ENCODE results near the gene MGAM2. TPM values are rescaled to one million over a fixed set of nuclear protein-coding genes. Genes with fewer than 3 reads are reported as not detected.

The MGAM2 gene
- total and polyA plus RNA-seq, 3 donors from 2014 or later: 2.3 to 4.4 (median 2.7) TPM

DNA sequence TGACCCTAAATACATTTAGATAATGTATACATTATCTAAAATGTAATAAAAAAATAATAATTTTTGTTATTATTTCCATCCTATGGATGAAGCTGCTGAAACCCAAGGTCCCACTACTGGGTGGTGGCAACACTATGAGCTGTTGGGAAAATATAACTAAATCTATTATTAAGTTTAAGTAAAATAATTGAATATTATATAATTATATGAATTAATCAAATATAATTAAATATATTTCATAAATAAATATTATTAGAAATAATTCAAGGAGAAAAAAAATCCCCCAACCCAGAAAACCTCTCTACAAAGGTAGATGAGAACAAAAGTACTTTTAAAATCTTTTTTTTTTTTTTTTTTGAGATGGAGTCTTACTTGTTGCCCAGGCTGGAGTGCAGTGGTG is 138.4 kb downstream of the MGAM2 start:
- Histone ChIP-seq H3K27ac (no peak overlapping the region), H3K9me3 (no peaks in the 10 kb centered on the region), H3K4me3 (no peak overlapping the region), H3K4me1 (no peaks in the 10 kb centered on the region), H3K27me3 (no peaks in the 10 kb centered on the region), H3K36me3 (ENCODE audit: low read depth, missing control alignments) (no peaks in the 10 kb centered on the region)
- DNase-seq: no peak
- no peak for TF ChIP-seq POLR2A (IDR thresholded peaks at IDR 0.05)
- TF ChIP-seq, protein P1, sequence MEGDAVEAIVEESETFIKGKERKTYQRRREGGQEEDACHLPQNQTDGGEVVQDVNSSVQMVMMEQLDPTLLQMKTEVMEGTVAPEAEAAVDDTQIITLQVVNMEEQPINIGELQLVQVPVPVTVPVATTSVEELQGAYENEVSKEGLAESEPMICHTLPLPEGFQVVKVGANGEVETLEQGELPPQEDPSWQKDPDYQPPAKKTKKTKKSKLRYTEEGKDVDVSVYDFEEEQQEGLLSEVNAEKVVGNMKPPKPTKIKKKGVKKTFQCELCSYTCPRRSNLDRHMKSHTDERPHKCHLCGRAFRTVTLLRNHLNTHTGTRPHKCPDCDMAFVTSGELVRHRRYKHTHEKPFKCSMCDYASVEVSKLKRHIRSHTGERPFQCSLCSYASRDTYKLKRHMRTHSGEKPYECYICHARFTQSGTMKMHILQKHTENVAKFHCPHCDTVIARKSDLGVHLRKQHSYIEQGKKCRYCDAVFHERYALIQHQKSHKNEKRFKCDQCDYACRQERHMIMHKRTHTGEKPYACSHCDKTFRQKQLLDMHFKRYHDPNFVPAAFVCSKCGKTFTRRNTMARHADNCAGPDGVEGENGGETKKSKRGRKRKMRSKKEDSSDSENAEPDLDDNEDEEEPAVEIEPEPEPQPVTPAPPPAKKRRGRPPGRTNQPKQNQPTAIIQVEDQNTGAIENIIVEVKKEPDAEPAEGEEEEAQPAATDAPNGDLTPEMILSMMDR (IDR thresholded peaks at IDR 0.05): no peak
- intact Hi-C loops (cut with DNase I; ENCODE audit: low total_unique reads): no loop called here

DNA sequence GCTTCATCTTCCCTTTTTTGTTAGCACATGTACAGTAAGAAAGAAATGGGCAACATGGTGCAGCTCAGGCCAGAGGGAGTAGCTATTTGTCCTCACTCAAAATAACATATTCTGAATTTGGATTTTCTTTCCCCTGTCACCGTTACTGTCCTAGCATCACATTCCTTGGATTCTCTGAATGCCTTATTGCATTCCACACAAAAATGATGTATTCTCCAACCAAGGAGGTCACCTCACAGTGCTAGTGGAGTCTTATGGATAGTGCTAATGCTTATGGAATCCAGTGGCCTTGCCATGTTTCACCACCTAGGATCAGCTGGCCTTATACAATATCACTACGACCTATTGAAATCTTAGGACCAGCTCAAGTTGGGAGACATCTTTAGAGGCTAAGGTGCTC is 139.2 kb downstream of the MGAM2 start:
- 60 to 76% methylated on average over 2 of the region's 2 CpGs for WGBS, 2 donors
- H3K27ac ChIP-seq: no peak overlapping the region
- no peak for DNase-seq
- H3K27me3 ChIP-seq: no peaks in the 10 kb centered on the region
- TF ChIP-seq POLR2A (IDR thresholded peaks at IDR 0.05): no peak
- TF ChIP-seq, protein P1 (IDR thresholded peaks at IDR 0.05): no peak
- no peaks in the 10 kb centered on the region for H3K9me3 ChIP-seq
- no peaks in the 10 kb centered on the region for H3K4me1 ChIP-seq
- no peak overlapping the region for H3K4me3 ChIP-seq
- H3K36me3 ChIP-seq (ENCODE audit: low read depth, missing control alignments): no peaks in the 10 kb centered on the region
- intact Hi-C loops (cut with DNase I; ENCODE audit: low total_unique reads): no loop called here

DNA sequence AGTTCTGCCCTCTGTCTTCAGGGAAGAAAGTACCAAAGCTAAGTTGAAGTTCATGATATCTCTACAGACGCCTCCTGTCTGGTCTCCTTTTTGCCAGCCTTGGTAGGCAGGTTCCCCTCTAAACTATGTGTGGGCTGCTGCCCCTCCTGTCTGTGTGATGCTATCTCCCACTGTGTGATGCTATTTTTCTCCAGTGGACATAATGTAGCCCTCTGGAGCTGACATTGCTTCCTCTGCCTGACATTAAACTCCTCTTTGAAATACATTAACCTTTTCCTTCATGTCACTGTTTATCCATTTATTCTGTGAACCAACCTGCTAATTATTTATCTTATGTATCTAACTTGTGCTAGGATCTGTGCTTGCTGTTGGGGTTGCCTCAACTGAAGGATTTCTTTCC is 146.4 kb downstream of the MGAM2 start, which contains the start of gene PRSS58:
Gene PRSS58, minus strand, starts transcription at position 101 of the 400 bp plus-strand sequence. CDS start 351 bp downstream, outside the sequence.
- Histone ChIP-seq H3K27ac (no peak within 1 kb of the TSS), H3K36me3 (ENCODE audit: low read depth, missing control alignments) (no peaks in the 10 kb centered on the region), H3K4me1 (no peaks in the 10 kb centered on the region), H3K4me3 (no peak within 1 kb of the TSS), H3K9me3 (no peaks in the 10 kb centered on the region), H3K27me3 (no peaks in the 10 kb centered on the region)
- DNase-seq: no peak
- WGBS, 2 donors: 86 to 88% methylated on average over 1 of the region's 1 CpG
- TF ChIP-seq POLR2A (IDR thresholded peaks at IDR 0.05): no peak
- TF ChIP-seq, protein P1 (IDR thresholded peaks at IDR 0.05): no peak
- intact Hi-C loops (cut with DNase I; ENCODE audit: low total_unique reads): no loop called here

DNA sequence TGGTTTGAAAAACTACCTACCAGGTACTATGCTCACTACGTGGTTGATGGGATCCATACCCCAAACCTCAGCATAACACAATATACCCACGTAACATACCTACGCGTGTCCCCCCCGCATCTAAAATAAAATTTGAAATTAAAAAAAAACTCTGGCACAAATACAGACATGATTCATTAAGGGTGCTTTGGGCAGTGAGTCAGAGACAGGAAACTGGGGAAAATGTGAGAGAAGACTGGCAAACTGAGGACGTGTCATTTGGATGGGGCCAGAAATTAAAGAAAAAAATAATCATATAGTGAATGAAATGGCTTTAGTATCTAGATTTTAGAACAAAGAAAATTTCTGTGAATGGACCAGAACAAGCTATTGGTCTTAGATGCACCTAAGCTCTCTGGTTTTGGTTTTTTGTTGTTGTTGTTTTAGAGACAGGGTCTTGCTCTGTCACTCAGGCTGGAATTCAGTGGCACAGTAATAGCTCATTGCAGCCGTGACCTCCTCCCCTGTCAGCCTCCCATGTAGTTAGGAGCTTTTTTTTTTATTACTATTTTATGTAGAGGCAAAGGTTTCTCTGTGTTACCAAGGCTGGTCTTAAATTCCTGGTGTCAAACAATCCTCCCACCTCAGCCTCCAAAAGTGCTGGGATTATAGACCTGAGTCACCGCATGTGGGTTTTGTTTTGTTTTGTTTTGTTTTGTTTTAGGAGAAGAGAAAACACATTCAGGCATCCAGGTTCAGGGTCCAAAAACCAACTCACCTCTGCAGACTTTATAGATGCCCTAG is 152.3 kb downstream of the MGAM2 start:
- intact Hi-C loops (cut with DNase I; ENCODE audit: low total_unique reads): no loop called here
- no peak for TF ChIP-seq POLR2A (IDR thresholded peaks at IDR 0.05)
- TF ChIP-seq, protein P1 (IDR thresholded peaks at IDR 0.05): no peak
- Histone ChIP-seq H3K9me3 (no peaks in the 10 kb centered on the region), H3K27ac (no peak overlapping the region), H3K27me3 (no peaks in the 10 kb centered on the region), H3K4me3 (no peak overlapping the region), H3K4me1 (no peaks in the 10 kb centered on the region), H3K36me3 (ENCODE audit: low read depth, missing control alignments) (no peaks in the 10 kb centered on the region)
- WGBS, 2 donors: 75 to 77% methylated on average over 8 of the region's 8 CpGs
- no peak for DNase-seq

Other genes starting within 250 kb of the MGAM2 start
- gene OR9A4, start 195.3 kb upstream of the MGAM2 start, total RNA-seq: under 1 TPM in 1 of 2 donors, not detected in 1; 0.25 TPM
- not detected for gene OR9A4, start 195.3 kb upstream of the MGAM2 start, polyA plus RNA-seq (ENCODE audit: insufficient read depth, low read depth, low replicate concordance)
- under 1 TPM; 0.31 to 0.74 TPM for gene CLEC5A, start 164.7 kb upstream of the MGAM2 start, total RNA-seq
- gene CLEC5A, start 164.7 kb upstream of the MGAM2 start, polyA plus RNA-seq (ENCODE audit: insufficient read depth, low read depth, low replicate concordance): 0.70 TPM
- gene TAS2R38, start 137.9 kb upstream of the MGAM2 start, total RNA-seq: not detected
- not detected for gene TAS2R38, start 137.9 kb upstream of the MGAM2 start, polyA plus RNA-seq (ENCODE audit: insufficient read depth, low read depth, low replicate concordance)
- 1 to 10 TPM; 3.5 to 3.8 TPM for gene MGAM, start 115.8 kb upstream of the MGAM2 start, total RNA-seq
- 9.2 TPM for gene MGAM, start 115.8 kb upstream of the MGAM2 start, polyA plus RNA-seq (ENCODE audit: insufficient read depth, low read depth, low replicate concordance)
- gene PRSS58, start 146.3 kb downstream of the MGAM2 start, total RNA-seq: 10 to 100 TPM; 10.6 to 21.3 TPM
- gene PRSS58, start 146.3 kb downstream of the MGAM2 start, polyA plus RNA-seq (ENCODE audit: insufficient read depth, low read depth, low replicate concordance): 43.7 TPM

Data from testis (tissue), 3 donors.